ENCODE measurements around the gene SEC22A.

SEC22A gene

GRCh38 chr3:123296836-123297626 lies 95.3 kb downstream of the SEC22A start:
- Mint-ChIP-seq H3K4me3 (no peak overlapping the region), H3K4me1 (no peaks in the 10 kb centered on the region), H3K36me3 (no peaks in the 10 kb centered on the region), H3K27me3 (peaks cover 29% of the 10 kb centered on the region), H3K9me3 (no peaks in the 10 kb centered on the region), H3K27ac (no peak overlapping the region)
- ATAC-seq, result no peak

DNA sequence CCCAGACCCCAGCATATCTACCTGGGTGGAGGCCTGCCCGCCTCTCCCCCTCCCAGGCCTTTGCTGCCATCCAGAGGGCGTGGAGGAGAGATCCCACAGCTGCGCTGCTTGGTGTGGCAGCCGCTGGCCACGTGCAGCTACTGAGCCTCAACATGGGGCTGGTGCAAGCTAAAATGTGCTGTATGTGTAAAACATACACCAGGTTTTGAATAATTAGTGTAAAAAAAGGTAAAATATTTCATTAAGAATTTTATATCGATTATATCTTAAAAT lies 95.8 kb downstream of the SEC22A start:
- ATAC-seq, result no peak
- Mint-ChIP-seq H3K4me3 (no peak overlapping the region), H3K27ac (no peak overlapping the region), H3K9me3 (no peaks in the 10 kb centered on the region), H3K27me3 (peaks cover 34% of the 10 kb centered on the region), H3K4me1 (no peaks in the 10 kb centered on the region), H3K36me3 (no peaks in the 10 kb centered on the region)

DNA sequence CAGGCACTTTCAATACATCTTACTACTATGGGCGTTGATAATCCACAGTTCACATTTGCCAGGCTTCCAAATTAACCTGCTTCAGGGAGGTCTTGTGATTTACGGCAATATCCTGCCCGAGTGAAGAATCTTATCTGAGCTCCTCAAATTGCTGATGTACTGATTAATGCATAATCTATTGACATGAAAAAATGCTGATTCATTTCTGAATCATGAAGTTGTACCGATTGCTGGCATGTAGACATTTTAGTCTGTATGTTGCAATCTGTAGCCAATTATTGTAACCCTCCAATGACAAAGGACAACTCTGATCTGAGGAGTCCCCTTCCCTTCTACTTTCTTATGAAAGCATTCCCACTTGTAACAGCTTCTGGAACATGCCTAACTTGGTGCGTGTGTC lies 97.2 kb downstream of the SEC22A start:
- ATAC-seq, result no peak
- no peak overlapping the region for H3K27ac Mint-ChIP-seq
- peaks cover 36% of the 10 kb centered on the region for H3K27me3 Mint-ChIP-seq
- H3K4me1 Mint-ChIP-seq, result no peaks in the 10 kb centered on the region
- no peaks in the 10 kb centered on the region for H3K9me3 Mint-ChIP-seq
- no peaks in the 10 kb centered on the region for H3K36me3 Mint-ChIP-seq
- no peak overlapping the region for H3K4me3 Mint-ChIP-seq

GRCh38 chr3:123299581-123299980 lies 97.8 kb downstream of the SEC22A start:
- Mint-ChIP-seq H3K36me3 (no peaks in the 10 kb centered on the region), H3K4me3 (no peak overlapping the region)

GRCh38 chr3:123300056-123300455 lies 98.3 kb downstream of the SEC22A start:
- peaks cover 38% of the 10 kb centered on the region for H3K27me3 Mint-ChIP-seq
- no peak overlapping the region for H3K4me3 Mint-ChIP-seq
- no peaks in the 10 kb centered on the region for H3K9me3 Mint-ChIP-seq
- no peaks in the 10 kb centered on the region for H3K4me1 Mint-ChIP-seq
- ATAC-seq, result no peak
- no peak overlapping the region for H3K27ac Mint-ChIP-seq
- H3K36me3 Mint-ChIP-seq, result no peaks in the 10 kb centered on the region

More at GRCh38 chr3:123299581-123299980, 97.8 kb downstream of the SEC22A start:
- H3K9me3 Mint-ChIP-seq, result no peaks in the 10 kb centered on the region
- peaks cover 36% of the 10 kb centered on the region for H3K27me3 Mint-ChIP-seq
- H3K4me1 Mint-ChIP-seq, result no peaks in the 10 kb centered on the region
- no peak overlapping the region for H3K27ac Mint-ChIP-seq
- no peak for ATAC-seq

- H3K27me3 Mint-ChIP-seq, result peaks cover 42% of the 10 kb centered on the region
- ATAC-seq, result no peak
- H3K4me3 Mint-ChIP-seq, result no peak overlapping the region
- H3K27ac Mint-ChIP-seq, result no peak overlapping the region
- no peaks in the 10 kb centered on the region for H3K36me3 Mint-ChIP-seq
- no peaks in the 10 kb centered on the region for H3K9me3 Mint-ChIP-seq
- H3K4me1 Mint-ChIP-seq, result no peaks in the 10 kb centered on the region
These were observed 98.8 kb downstream of the SEC22A start for GRCh38 chr3:123300583-123300982.

DNA sequence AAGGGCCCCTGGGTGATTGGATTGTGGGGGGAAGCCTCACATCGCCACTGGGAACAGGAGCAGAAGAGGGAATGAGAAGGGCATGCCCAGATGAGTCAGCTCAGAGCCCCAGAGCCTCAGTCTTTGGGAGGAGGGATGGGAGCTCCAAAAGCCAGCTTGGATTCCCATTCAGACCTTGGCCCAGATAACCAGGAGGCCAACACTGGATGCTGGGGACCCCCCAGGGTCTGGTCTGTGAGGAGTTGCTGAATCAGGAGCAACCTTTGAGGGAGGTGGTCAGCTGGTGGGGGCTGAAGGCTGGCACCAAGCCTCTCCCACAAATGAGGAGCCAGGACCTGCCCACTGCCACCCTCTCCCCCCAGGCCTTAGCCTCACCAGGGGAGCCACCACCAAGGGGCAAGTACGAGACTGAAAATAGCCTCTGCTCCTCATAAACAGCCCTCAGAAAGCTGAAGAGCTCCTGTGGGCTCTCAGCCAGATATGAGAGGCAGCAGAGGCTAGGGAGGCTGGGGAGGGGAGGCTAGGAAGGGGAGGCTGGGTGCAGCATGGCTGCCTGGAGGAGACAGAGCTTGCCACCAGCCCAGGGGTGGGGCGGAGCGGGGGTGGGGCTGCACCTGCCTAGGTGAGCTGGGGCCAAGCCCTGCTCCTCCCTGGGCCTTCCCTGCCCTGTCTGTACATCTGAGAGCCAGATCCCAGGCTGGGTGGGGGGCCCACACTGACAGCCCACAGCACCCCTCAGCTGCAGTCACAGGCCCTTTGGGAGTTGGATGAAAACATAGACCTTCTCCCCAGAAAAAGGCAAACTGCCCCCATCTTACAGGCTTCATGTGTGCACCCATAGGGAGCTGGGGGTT lies 99.8 kb downstream of the SEC22A start:
- Mint-ChIP-seq H3K27me3 (peaks cover 49% of the 10 kb centered on the region), H3K27ac (no peak overlapping the region), H3K36me3 (no peaks in the 10 kb centered on the region), H3K4me3 (no peak overlapping the region), H3K4me1 (no peaks in the 10 kb centered on the region), H3K9me3 (no peaks in the 10 kb centered on the region)
- no peak for ATAC-seq

- no peaks in the 10 kb centered on the region for H3K4me1 Mint-ChIP-seq
- no peak overlapping the region for H3K4me3 Mint-ChIP-seq
- H3K9me3 Mint-ChIP-seq, result no peaks in the 10 kb centered on the region
- peaks cover 49% of the 10 kb centered on the region for H3K27me3 Mint-ChIP-seq
- H3K36me3 Mint-ChIP-seq, result no peaks in the 10 kb centered on the region
- ATAC-seq, result no peak
- H3K27ac Mint-ChIP-seq, result no peak overlapping the region
These were observed 101.2 kb downstream of the SEC22A start for GRCh38 chr3:123302961-123303360.

DNA sequence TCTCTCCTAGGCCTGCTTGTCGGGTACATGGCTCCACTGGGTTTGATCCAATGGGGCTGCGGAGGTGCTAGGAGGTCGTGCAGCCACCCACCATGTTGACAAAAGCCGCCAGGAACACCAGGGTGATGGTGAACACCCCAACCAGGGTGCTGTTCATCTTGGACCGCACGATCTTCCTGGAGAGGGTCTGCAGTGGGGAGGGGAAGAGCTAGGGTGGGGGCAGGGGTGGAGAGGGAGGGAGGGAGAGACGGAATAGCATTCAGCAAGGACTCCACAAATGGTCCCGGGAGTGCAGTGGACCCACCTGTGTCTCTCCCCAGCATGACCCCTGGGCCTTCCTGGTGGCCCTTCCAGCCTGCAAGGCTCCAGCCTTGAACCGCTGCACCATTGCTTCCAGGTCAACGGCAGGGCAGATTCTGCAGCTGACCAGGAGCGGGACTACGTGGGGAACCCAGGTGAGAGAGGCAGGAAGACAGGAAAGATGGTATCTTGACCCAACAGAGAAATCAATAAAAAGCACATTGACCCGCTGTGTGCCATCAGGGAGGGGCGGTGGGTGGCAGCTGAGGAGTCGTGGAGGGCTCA lies 102.3 kb downstream of the SEC22A start:
- no peak overlapping the region for H3K4me3 Mint-ChIP-seq
- no peaks in the 10 kb centered on the region for H3K9me3 Mint-ChIP-seq
- H3K36me3 Mint-ChIP-seq, result no peaks in the 10 kb centered on the region
- no peak for ATAC-seq
- no peak overlapping the region for H3K27ac Mint-ChIP-seq
- H3K4me1 Mint-ChIP-seq, result no peaks in the 10 kb centered on the region
- peaks cover 48% of the 10 kb centered on the region for H3K27me3 Mint-ChIP-seq

- Mint-ChIP-seq H3K4me3 (no peak overlapping the region), H3K9me3 (no peaks in the 10 kb centered on the region), H3K36me3 (no peaks in the 10 kb centered on the region), H3K27ac (no peak overlapping the region), H3K27me3 (peaks cover 38% of the 10 kb centered on the region), H3K4me1 (no peaks in the 10 kb centered on the region)
- no peak for ATAC-seq
These were observed 103.4 kb downstream of the SEC22A start for GRCh38 chr3:123305192-123305591.

DNA sequence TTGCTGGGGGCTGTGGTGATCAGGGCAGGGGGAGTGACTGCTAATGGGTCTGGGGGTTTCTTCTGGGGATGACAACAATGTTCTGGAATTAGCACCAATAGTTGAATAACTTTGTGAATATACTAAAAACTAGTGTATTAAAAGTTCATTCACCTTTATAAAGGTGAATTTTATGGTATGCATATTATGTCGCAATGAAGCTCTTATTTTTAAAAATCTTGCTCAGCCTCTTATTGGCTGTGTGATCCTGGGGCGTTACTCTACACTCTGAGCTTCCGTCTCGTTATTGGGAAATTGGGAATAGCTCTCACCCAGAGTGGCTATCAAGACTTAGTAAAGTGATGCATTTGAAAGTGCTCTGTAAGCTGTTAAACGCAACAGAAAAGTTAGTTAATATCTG lies 105.3 kb downstream of the SEC22A start:
- ATAC-seq, result no peak
- Mint-ChIP-seq H3K36me3 (no peaks in the 10 kb centered on the region), H3K4me1 (no peaks in the 10 kb centered on the region), H3K27ac (no peak overlapping the region), H3K4me3 (no peak overlapping the region), H3K27me3 (peaks cover 38% of the 10 kb centered on the region), H3K9me3 (no peaks in the 10 kb centered on the region)

GRCh38 chr3:123310186-123310585 lies 108.4 kb downstream of the SEC22A start:
- Mint-ChIP-seq H3K27ac (no peak overlapping the region), H3K27me3 (peaks cover 31% of the 10 kb centered on the region), H3K4me1 (peaks cover 6% of the 10 kb centered on the region), H3K9me3 (no peaks in the 10 kb centered on the region), H3K4me3 (no peak overlapping the region), H3K36me3 (no peaks in the 10 kb centered on the region)
- no peak for ATAC-seq

DNA sequence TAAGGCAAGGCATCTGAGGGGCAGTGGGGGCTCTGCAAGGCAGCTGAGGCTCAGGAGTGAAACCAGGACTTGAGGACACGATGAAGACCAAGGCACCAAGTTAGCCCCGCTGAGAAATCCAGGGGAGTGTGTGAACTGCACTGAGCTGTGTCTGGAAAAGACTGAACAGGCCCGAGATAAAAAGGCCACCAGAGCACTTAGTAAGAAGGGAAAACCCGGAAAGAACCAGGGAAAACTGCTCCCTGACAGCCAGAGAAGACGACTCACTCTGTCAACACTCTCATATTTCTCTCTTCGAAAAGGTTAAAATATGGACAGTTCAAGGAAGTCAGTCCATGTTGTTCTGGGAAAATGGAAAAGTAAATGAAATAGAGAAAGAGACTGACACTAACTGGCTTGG lies 109.0 kb downstream of the SEC22A start:
- no peak for ATAC-seq
- H3K4me1 Mint-ChIP-seq, result peaks cover 7% of the 10 kb centered on the region
- H3K27ac Mint-ChIP-seq, result no peak overlapping the region
- no peaks in the 10 kb centered on the region for H3K36me3 Mint-ChIP-seq
- H3K27me3 Mint-ChIP-seq, result peaks cover 31% of the 10 kb centered on the region
- no peak overlapping the region for H3K4me3 Mint-ChIP-seq
- H3K9me3 Mint-ChIP-seq, result no peaks in the 10 kb centered on the region

DNA sequence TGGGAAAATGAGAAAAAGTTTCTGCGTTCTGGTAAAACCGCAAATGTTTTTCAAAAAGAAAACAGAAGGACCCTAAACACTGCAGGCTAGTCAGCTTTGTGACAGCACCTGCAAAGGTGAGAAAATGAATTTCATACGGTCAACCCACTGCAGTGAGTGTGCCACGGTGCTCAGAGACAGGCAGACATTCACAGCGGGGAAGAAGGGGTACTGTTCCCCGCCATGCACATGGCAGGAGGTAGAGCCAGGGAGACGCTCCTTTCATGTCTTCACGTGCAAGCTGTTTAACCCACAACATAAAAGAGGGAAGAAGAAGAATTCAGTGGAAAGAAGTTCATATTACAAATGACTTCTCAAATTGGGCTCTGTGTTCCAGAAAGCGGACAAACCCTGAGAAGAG lies 109.5 kb downstream of the SEC22A start:
- Mint-ChIP-seq H3K27ac (no peak overlapping the region), H3K27me3 (peaks cover 28% of the 10 kb centered on the region), H3K36me3 (no peaks in the 10 kb centered on the region), H3K4me1 (peaks cover 7% of the 10 kb centered on the region), H3K9me3 (no peaks in the 10 kb centered on the region), H3K4me3 (no peak overlapping the region)
- no peak for ATAC-seq

DNA sequence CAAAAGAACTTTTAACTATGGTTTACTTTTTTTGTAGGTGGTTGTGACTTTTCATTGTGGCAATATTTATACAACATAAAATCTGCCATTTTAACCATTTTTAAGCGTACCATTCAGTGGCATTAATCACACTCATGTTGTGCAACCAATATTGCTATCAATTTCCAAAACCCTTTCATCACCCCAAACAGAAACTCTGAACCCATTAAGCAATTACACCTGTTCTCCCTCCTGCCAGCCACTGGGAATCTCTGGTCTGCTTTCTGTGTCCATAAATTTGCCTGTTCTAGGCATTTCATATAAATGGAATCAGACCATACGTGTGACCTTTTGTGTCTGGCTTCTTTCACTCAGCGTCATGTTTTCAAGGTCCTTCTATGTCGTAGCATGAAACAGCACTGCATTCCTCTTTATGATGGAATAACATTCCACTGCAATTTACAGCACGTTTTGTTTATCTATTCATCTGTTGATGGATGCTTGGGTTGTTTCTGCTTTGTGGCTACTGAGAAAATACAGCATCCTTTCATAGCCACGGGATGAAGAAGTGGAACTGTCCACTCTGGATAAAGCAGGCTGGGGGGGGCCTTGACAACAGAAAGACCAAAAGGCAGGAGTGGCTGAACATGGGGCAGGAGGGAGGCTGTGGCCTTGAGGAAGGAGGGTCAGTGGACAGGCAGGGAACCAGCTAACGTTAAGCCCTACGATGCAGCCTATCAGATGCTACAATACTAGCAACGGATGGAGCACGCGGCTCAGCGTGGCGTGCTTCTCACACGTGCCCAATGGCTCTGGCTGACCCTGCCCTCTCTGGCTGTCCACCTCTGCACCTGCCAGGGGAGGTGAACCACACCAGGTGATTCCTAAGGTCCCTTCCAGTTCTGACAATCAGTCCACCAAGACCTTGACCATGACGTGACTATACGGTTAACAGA lies 110.9 kb downstream of the SEC22A start:
- peaks cover 27% of the 10 kb centered on the region for H3K27me3 Mint-ChIP-seq
- H3K9me3 Mint-ChIP-seq, result no peaks in the 10 kb centered on the region
- no peak for ATAC-seq
- no peak overlapping the region for H3K4me3 Mint-ChIP-seq
- H3K4me1 Mint-ChIP-seq, result peaks cover 7% of the 10 kb centered on the region
- H3K36me3 Mint-ChIP-seq, result no peaks in the 10 kb centered on the region
- H3K27ac Mint-ChIP-seq, result no peak overlapping the region
